ENCODE results near the gene UMPS.

The UMPS gene

GRCh38 chr3:124730129-124730940 is at the start of gene UMPS (continued):
- TF ChIP-seq ZNF148 (tag by site-specific recombination; IDR thresholded peaks at IDR 0.05; ENCODE audit: borderline replicate concordance) (no peak), ZNF280D (tag by site-specific recombination; IDR thresholded peaks at IDR 0.05) (0 out of 2 replicates have a peak, but pooled peaks have one; percentile 27), ZNF639 (tag by site-specific recombination; IDR thresholded peaks at IDR 0.05) (peak; percentile 20; the same call in 1 of the 2 replicates), ZNF544 (tag by site-specific recombination; IDR thresholded peaks at IDR 0.05) (no peak), ZNF585B (tag by site-specific recombination; IDR thresholded peaks at IDR 0.05) (no peak), ZNF398 (tag by site-specific recombination; IDR thresholded peaks at IDR 0.05) (no peak), ZNF121 (tag by site-specific recombination; IDR thresholded peaks at IDR 0.05) (no peak), ZFP3 (tag by site-specific recombination; IDR thresholded peaks at IDR 0.05; ENCODE audit: low read depth) (no peak), ZXDB (tag by site-specific recombination; IDR thresholded peaks at IDR 0.05) (peak; percentile 82), ZNF114 (tag by site-specific recombination; IDR thresholded peaks at IDR 0.05) (no peak), SCRT2 (tag by site-specific recombination; IDR thresholded peaks at IDR 0.05) (peak; percentile 90), SP2 (tag by site-specific recombination; IDR thresholded peaks at IDR 0.05) (peak; percentile 64), ZNF324 (tag by site-specific recombination; IDR thresholded peaks at IDR 0.05) (peak; percentile 52; the same call in 1 of the 2 replicates), ELK4 (IDR thresholded peaks at IDR 0.05; ENCODE audit: borderline replicate concordance, low read depth, low read length) (no peak), ZNF140 (tag by site-specific recombination; IDR thresholded peaks at IDR 0.05) (no peak), ZNF366 (tag by site-specific recombination; conservative IDR thresholded peaks at IDR 0.05) (peak; percentile 43), KLF10 (tag by site-specific recombination; IDR thresholded peaks at IDR 0.05) (no peak), ZNF311 (tag by site-specific recombination; IDR thresholded peaks at IDR 0.05; ENCODE audit: borderline replicate concordance) (no peak), ZSCAN5A (tag by site-specific recombination; IDR thresholded peaks at IDR 0.05) (0 out of 2 replicates have a peak, but pooled peaks have one; percentile 21), ZNF558 (tag by site-specific recombination; IDR thresholded peaks at IDR 0.05) (no peak), ZNF624 (tag by site-specific recombination; IDR thresholded peaks at IDR 0.05) (no peak), ZNF202 (tag by site-specific recombination; IDR thresholded peaks at IDR 0.05; ENCODE audit: borderline replicate concordance) (no peak), ZNF837 (tag by site-specific recombination; IDR thresholded peaks at IDR 0.05) (no peak), ZNF785 (tag by site-specific recombination; IDR thresholded peaks at IDR 0.05) (no peak), ZNF157 (tag by site-specific recombination; IDR thresholded peaks at IDR 0.05) (no peak), ZNF747 (tag by site-specific recombination; IDR thresholded peaks at IDR 0.05) (no peak), ZNF658 (tag by site-specific recombination; IDR thresholded peaks at IDR 0.05) (no peak), ZNF391 (tag by site-specific recombination; IDR thresholded peaks at IDR 0.05; ENCODE audit: borderline replicate concordance, low read depth) (peak; percentile 30; the same call in 1 of the 2 replicates), ZNF76 (tag by site-specific recombination; IDR thresholded peaks at IDR 0.05; ENCODE audit: borderline replicate concordance, low read depth) (peak; percentile 90)

Measured in HEK293 (cell line).